ENCODE results near the gene XBP1. TPM values are rescaled to one million over a fixed set of nuclear protein-coding genes. Genes with fewer than 3 reads are reported as not detected.

XBP1 gene
- total and polyA plus RNA-seq, 2 of the 13 experiments (the other 11 are each of a cell fraction or from before 2014, with no cell fraction given) = 416 to 427 TPM

- TF ChIP-seq CEBPB (IDR thresholded peaks at IDR 0.05; ENCODE audit: borderline replicate concordance, low read depth, low read length) = peak; percentile 95
- TF ChIP-seq ZNF354B (CRISPR knock-in tag; IDR thresholded peaks at IDR 0.05) = no peak
- TF ChIP-seq ZNF224 (CRISPR knock-in tag; IDR thresholded peaks at IDR 0.05) = no peak
- peak; percentile 75; the same call in 1 of the 2 replicates for TF ChIP-seq SIX1 (CRISPR knock-in tag; IDR thresholded peaks at IDR 0.05; ENCODE audit: borderline replicate concordance)
- no peak for TF ChIP-seq NPAS2 (CRISPR knock-in tag; IDR thresholded peaks at IDR 0.05; ENCODE audit: borderline replicate concordance)
- no peak for TF ChIP-seq MATR3 (CRISPR knock-in tag; IDR thresholded peaks at IDR 0.05)
- TF ChIP-seq ZNF589 (CRISPR knock-in tag; conservative IDR thresholded peaks at IDR 0.05) = no peak
- peak; percentile 87 for TF ChIP-seq SOX5 (CRISPR knock-in tag; IDR thresholded peaks at IDR 0.05; ENCODE audit: borderline replicate concordance)
- TF ChIP-seq MEIS2 (CRISPR knock-in tag; IDR thresholded peaks at IDR 0.05) = no peak; the same call in 1 of the 2 replicates
- peak; percentile 62; the same call in 1 of the 2 replicates for TF ChIP-seq ZNF124 (CRISPR knock-in tag; IDR thresholded peaks at IDR 0.05)
- TF ChIP-seq NR2F2 (IDR thresholded peaks at IDR 0.05; ENCODE audit: borderline replicate concordance, low read depth) = peak; percentile 95
Observed at GRCh38 chr22:28813772-28814518, 13.6 kb upstream of the XBP1 start (continued).

GRCh38 chr22:28812516-28812915, 12.1 kb upstream of the XBP1 start:
- H4K20me1 ChIP-seq (ENCODE audit: insufficient read depth, low read length) = no peaks in the 10 kb centered on the region
- no peaks in the 10 kb centered on the region for H3K27me3 ChIP-seq (ENCODE audit: control insufficient read depth in 1 of 2, insufficient read depth in 2 of 2, low read length in 2 of 2)
- H3K4me2 ChIP-seq (ENCODE audit: low read depth, low read length) = peak overlapping the region; percentile 71
- H3K4me3 ChIP-seq (replicated peaks in 1 of 3; ENCODE audit: insufficient read depth in 1 of 3, low read depth in 2 of 3, low read length in 3 of 3) = peak overlapping the region in 1 of 3 experiments; percentile 18; a peak in 1 of 6 replicates
- BruUV-seq (replicated peaks) = no TSS peak
- ChIA-PET POLR2A (interaction anchor here (0.8 to 18.2 kb wide), 8 partner anchors 11 to 73 kb away, joined by 3 to 945 read pairs (median 10); partner anchors contain the start of gene XBP1), CTCF (ENCODE audit: low intra/inter-chr PET ratio, low total read pairs) (no interaction called here)
- H3K27ac ChIP-seq (ENCODE audit: extremely low read length, insufficient read depth, low read length) = peak overlapping the region; percentile 98
- ATAC-seq = no peak
- H3K4me1 ChIP-seq (ENCODE audit: insufficient read depth, low read length) = peaks cover 100% of the 10 kb centered on the region
- H3K79me2 ChIP-seq (ENCODE audit: insufficient read depth, low read length) = peaks cover 5% of the 10 kb centered on the region
- no peak overlapping the region for H2AFZ ChIP-seq (ENCODE audit: low read length)
- in situ Hi-C loops (cut with HindIII; ENCODE audit: extremely low pct_ligation_motif_present, low pct_unique_long_range_greater_than_20kb) (no loop called here), intact Hi-C loops (cut with micrococcal nuclease; ENCODE audit: unreplicated experiment) (no loop called here)
- no peak for FAIRE-seq
- TF ChIP-seq ZNF30 (CRISPR knock-in tag; IDR thresholded peaks at IDR 0.05) (no peak), MAFK (conservative IDR thresholded peaks at IDR 0.05 in 1 of 2, IDR thresholded peaks at IDR 0.05 in 1 of 2; ENCODE audit: low read length in 2 of 2) (peak; percentile 92 to 93), ZBTB21 (CRISPR knock-in tag; IDR thresholded peaks at IDR 0.05) (no peak), ZBTB4 (CRISPR knock-in tag; IDR thresholded peaks at IDR 0.05; ENCODE audit: borderline replicate concordance) (no peak), U2AF1 (optimal IDR thresholded peaks at IDR 0.05; ENCODE audit: low read depth, low read length) (no peak), KDM5B (CRISPR knock-in tag; IDR thresholded peaks at IDR 0.05; ENCODE audit: borderline replicate concordance) (no peak), SMAD9 (CRISPR knock-in tag; IDR thresholded peaks at IDR 0.05) (no peak), ETV5 (CRISPR knock-in tag; IDR thresholded peaks at IDR 0.05; ENCODE audit: borderline replicate concordance) (no peak), MAFF (IDR thresholded peaks at IDR 0.05; ENCODE audit: low read depth, low read length) (peak; percentile 91)
- no peak for DNase-seq (ENCODE audit: low spot score)
- no peaks in the 10 kb centered on the region for H3K9me3 ChIP-seq (ENCODE audit: low read length)
- peak overlapping the region; percentile 77 for H3K9ac ChIP-seq (ENCODE audit: insufficient read depth, low read depth, low read length)
- 41% methylated on average over 5 of the region's 5 CpGs for WGBS (ENCODE audit: low lambda C conversion rate)
- no peaks in the 10 kb centered on the region for H3K36me3 ChIP-seq (replicated peaks in 1 of 2; ENCODE audit: control insufficient read depth in 1 of 2, insufficient read depth in 2 of 2, low read length in 2 of 2)

Measured in HepG2 (cell line).